Germinal center (tissue), 1 donor: ENCODE measurements around the gene LZTFL1.

ENCODE experiments used
- DNase-seq: peaks from one replicate; pipeline ENCODE4 v3.0.0; 2012; ENCODE audit warnings: mixed read lengths, low spot score

LZTFL1 gene

DNA sequence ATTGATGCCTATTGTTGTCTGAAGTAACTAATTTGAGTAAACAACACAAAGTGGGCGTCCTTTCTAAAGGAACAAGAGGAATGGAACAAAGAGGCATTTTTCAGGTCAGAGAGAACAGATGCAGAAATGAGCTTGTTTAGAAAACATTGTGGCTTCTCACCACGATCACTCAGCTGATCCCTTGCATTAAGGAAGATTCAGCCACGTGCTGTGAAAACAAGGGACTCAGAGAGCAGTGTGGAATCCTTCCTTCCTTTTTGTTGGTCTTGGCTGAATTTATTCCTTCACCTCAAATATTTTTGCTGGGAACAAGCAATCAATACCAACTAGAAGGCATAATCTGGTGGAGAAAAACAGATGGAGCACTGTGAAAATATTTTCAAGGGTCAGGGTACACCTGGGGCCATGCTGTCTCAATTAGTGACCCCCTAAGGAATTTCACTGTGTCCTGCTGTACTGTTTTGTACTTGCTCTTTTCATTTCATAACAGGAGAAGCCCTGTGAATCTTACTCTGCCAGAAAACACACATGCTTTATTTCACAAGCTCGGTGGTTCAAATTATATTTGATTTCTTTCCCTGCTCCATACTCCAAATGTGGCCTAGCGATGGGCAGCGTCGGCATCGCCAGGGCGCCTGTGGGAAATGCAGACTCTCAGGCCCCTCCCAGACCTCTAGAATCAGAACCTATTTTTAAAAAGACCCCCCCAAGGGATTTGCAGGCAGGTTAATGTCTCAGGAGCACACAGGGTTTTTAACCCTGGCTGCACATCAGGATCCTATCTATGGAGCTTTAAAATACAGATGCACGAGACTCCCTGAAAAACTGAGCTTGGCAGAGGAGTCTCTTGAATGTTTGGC, 34.0 kb downstream of the LZTFL1 start:
- DNase-seq: no peak

DNA sequence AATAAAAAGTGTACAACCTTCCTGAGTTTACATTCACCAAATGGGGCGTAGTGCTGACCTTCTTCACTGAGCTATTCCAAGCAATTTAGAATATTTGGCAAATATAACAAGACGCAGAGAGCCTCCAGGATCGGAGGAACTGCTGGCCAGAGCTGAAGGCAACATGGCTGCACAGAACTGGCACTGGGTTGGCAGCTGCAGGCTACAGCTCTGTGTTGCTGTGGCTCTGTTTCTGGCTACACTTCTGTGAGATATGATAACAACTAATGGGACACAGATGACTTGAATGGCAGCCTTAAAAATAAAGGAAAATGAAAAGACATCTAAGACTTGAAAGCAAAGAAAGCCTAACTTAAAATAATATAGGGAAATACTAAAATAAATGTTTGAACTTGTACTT, 34.8 kb downstream of the LZTFL1 start:
- no peak for DNase-seq

DNA sequence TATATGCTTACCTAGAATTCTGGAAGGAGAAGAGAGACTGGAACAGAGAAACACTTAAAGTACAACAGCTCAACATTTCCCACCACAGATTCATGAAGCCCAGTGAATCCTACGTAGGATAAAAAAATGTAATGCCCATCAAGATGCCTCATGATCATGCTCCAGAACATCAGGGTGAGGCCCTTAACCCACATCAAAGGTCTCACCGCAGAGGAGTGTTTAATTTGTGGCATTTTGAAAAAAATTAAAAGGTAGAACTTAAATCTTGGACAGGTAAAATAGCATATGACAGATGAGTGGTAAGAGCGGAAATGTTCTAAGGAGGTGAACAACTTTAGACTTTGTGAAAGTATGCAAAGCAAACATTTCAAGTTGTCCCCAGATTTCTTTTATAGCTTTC, 35.8 kb downstream of the LZTFL1 start:
- no peak for DNase-seq

DNA sequence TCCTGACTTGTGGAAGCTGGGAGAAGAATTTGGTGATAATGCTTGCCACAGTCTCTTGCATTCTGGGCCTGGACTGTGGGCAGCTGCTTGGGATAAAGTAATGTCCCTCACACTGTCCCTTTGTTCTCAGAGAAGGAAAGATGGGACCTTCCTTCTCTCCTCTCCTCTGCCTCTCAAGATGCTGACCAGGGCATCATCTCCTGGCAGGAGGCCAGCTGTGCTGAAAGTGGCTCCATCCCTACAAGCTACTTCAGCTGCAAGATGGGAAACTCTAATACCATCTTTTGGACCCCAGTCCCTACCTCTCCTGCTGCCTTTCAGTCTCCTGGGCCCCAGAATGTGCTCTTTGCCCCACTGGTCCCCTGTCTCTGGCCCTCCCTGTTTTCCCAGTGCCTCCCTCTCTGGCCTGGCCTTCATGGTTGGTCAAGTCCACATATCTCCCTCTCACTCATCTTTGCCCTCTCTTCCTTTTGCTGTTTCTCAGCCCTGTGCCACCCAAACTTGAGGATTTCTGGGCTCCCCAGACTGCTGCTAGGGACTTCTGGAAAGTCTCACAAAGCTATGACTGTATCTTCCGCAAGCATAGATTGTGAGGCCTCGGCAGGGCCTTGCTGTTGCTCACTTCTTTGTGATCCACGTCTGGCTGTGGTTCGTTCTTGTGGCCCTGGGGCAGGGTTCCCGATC, 38.5 kb downstream of the LZTFL1 start:
- DNase-seq: no peak

DNA sequence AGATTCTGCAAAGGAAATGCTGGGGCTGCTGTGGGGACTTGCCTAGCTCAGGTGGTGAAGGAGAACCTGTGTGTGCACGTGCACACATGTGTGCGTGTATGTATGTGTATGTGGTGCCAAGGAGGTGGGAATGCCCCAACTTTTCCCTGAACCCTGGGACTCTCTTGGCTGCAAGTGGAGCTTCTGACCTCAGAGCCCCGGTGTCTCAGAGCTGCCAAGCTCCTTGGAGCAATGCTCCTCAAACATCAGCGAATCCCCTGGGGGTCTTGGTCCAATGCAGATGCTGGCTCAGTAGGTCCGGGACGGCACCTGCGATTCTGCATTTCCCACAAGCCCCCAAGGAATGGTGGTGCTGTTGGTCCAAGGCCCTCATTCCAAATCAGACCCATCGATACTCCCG, 39.8 kb downstream of the LZTFL1 start:
- DNase-seq: no peak

DNA sequence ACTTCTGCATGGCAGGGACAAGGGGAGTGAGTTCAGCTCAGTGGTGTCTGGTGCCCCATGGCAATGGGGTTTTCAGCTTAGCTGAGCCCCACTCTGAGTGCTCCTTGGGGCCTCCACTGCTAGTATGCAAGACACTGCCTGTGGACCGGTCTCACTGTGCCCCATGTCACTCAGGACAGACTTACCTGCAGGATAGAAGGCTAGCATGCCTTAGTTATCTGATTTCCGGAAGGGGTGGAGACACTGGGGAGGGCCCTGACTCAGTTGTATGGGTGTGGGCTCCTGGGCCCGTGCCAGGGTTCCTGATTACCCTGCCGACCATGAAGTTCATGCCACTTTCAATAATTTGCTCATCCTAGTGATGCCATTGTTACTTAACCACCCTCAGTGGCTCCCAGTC, 41.3 kb downstream of the LZTFL1 start:
- DNase-seq: no peak

DNA sequence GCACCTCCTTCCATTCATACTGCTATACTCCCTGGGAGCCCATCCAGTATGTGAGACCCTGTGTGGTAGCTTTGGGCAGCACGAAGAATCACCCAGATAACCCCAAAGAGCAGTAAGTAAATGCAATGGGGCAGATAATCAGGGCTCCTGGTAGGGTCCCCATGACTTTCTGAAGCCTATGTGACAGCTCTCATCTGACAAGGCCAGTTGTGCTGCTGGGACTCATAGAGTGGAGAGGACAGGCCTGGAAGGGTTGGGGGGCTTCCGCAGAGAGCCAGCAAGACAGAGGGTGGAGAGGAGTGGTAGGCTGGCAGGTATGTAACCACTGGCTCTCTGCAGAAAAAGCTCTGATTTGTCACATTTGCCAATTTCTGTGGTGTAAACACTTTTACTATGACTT, 42.3 kb downstream of the LZTFL1 start:
- no peak for DNase-seq

DNA sequence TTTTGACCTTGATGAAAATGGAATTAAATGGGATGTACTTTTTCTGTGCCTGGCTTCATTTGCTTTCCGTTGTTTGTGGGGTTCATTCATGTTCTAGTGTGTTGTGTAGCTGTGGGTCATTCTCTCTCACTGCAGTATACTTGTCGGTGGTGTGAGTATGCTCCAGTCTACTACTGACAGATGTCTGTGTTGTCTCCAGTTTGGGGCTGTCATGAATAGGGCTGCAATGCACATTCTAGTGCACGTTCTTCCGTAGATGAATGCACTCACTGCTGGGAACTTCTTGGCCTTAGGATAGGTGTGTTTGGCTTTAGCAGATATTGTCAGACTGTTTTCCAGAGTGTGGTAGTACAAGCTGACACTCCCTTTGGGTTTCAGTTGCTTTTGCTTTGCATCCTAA, 43.9 kb downstream of the LZTFL1 start:
- DNase-seq: no peak

DNA sequence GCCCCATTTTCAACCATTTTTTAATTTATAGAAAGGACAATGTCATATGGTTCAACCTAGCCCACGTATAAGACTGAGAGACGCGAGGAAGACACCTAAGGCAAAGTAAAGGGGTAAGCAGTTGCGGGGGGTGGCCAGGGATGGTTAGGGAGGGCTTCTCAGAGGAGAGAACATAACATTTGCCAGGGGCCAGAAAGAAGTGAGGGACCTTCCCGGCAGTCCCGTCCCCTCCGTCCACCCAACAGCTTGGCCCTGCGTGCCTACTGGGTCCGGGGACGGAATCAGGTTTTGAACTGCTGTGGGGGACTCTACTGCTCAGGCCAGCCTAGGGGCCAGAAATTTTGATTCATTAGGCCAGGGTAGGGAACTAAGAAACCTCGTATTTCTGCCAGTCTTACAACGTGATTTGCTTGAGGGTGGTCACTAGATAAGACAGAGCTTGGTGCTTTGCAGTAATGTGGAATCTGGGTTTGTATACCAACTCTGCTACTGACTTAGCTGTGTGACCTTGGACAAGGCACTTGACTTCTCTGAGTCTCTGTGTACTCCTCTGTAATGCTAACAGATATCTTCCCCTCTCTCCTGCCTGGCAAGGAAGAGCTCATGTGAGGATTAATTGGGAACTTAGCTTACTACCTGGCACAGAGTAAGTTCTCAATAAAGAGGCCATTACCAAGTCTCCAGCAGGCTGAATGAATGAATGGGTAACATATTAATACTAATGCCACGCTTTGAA, 44.8 kb downstream of the LZTFL1 start:
- DNase-seq: no peak

DNA sequence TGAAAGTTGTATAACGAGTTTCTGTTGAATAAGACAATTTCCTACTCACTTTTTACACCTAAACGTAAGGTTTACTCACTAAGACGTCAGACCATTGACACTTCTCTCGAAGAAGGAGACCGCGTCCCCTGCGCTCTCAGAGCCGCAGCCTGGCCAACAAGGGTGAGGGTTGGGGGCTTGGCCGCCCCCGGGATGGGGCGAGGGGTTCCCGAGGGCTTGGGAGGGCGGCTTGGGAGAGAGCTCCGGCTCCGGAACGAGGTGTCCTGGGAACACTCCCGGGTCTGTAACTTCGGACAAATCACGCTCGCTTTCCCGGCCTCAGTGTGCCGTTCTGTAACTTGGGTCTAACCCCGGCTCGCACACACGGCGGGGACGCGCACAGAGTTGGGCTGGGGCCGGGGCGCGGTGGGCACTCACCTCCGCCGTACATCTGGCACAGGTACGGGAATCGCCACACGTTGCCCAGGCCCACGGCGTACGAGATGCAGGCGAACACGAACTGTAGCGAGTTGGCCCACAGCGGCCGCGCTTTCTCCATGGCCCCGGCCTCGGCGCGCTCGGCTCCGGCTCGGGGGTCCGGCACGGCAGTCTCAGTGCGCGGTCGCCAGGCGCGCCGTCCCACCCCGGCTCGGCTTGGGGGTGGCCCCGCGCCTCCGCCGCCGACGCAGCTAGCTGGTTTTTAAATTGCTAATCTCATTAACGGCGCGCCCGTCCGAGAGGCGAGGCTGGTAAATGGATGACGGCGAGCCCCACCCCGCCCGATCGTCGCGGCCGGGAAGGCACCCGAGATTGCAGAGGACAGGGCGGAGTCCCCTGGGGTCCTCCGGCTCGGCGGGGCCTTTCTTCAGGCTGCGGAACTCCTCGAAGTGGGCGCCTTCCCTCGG, 45.8 kb downstream of the LZTFL1 start, which contains the start of gene SLC6A20:
TSS of gene SLC6A20 (minus strand) at position 655 of the 884 bp plus-strand sequence. CDS start at position 538, 117 bp downstream.
- DNase-seq: no peak

DNA sequence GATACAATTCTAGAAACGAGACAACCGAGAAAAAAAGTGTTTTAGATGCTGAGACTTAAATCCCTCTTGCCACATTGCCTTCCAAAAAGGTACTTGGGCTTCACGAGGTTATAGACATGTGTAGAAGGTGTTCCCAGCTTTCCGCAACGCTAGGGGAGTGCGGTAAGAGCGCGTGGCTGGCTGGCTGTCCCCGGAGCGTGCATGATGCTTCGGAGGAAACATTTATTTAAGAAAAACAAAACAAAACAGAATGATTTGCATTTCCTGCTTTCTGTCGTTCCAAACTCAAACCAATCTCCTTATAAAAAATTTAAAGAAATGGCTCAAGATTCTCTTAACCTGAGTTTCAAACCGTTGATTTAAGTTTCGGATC, 46.4 kb downstream of the LZTFL1 start:
- DNase-seq: no peak

DNA sequence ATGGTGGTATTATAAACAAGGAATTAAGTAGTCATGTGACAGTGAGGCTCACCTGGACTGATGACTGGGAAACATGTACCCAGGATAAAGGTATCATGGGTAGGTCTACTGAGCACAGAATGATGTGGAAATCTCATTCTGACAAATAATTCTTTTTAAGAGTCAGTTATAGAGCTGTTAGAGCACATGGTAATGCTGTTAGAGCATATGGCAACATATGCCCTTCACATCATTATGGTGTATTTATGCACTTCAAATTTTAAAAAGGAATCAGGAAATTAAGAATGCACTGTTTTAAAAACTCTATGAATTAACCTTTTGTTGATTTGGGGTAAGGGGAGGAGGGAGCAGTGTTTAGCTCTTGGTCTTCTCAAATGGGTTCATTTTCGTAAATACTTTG, 47.3 kb downstream of the LZTFL1 start:
- no peak for DNase-seq

DNA sequence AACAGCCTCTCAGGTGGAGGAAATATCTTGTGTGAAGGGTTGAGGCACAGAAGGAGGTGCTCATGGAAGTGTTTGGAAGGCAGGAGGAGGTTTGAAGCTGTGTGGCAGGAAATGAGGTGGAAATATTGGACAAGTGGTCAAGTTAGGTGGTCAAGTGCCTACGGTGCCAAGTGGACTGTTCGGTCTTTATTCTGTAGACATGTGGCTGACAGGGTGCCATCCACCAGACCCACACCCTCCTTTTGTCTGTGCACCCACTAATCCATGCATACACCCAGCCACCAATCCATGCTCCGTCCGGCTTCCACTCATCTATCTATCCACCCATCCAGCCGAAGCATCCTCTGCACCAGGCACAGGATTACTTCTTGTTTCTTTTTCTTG, 47.8 kb downstream of the LZTFL1 start:
- no peak for DNase-seq

DNA sequence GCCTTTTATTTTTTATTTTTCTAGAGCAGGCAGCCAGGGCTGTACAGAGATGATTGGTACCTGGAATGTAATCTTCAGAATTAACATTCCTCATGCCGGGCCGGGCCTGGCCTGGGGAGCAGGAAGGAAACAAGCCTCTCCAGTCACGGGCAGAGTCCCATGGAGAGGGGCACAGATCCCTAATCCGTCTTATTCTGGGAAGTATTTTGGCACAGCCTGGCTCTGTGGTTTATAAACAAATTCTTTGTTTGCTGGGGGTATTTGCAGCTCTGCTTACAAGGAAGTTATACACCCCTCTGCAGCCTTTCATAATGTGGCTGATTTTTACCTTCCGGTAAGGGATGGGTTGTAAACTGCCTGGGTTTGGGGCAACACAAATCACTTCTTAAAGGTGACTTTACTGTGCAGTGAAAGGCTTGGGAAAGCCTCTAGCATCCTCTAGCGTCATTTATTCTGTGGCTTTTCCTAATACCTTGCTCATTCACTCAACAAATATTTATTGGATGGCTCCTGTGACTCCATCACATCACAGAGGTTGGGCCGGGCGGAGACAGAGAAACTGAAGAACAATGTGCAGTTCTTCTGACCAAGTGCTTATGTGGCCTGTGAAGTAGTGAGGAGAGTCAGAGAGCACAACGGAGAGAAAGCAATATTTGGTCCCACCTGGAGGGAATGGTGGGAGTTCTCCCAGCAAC, 48.3 kb downstream of the LZTFL1 start:
- no peak for DNase-seq

DNA sequence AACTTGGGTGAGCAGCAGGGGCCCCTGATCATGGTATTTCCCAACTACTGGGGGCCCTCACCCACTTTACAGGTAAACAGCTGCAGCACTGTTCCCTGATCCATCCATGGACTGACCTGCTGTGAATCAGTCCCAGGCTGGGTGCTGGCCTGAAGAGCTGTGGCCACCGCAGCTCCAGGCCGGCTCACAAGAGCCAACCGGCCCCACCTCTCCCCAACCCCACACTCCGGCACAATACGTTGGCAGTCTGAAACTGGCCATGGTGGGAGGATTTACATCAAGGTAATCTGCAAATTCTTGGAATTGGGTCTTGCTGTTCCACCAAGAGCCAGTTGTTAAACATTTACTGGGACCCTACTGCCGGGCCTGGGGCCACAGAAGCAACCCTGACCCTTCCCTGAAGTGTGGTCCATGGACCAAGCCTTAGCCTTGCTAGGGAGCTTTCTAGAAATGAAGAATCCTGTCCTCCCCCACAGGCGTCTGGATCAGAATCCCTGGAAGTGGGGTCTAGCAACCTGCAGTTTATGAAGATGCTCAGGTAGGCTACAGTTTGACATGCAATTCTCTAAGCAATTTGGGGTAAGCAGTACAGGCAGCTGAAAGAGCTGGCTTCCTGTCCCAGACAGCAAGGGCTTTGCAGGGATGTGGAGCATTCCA, 49.3 kb downstream of the LZTFL1 start:
- no peak for DNase-seq

DNA sequence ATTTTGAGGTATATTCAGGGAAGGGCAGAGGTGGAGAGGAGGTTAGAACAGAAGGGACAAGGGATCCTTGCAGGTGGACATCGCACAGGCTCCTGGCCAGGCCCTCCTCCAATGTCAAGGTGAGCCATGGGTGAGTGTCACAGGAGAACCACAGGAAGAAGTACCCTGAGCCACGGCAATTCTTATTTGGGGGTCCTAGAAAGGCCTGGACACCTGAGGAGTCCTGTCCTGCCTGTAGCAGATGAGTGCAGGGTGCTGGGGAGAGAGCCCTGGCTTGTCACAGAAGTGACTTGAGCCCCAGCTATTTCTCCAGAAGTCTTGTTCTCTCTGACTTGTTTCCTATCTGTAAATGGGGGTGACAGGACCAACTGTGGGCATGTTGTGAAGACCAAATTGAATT, 49.9 kb downstream of the LZTFL1 start:
- DNase-seq: no peak

DNA sequence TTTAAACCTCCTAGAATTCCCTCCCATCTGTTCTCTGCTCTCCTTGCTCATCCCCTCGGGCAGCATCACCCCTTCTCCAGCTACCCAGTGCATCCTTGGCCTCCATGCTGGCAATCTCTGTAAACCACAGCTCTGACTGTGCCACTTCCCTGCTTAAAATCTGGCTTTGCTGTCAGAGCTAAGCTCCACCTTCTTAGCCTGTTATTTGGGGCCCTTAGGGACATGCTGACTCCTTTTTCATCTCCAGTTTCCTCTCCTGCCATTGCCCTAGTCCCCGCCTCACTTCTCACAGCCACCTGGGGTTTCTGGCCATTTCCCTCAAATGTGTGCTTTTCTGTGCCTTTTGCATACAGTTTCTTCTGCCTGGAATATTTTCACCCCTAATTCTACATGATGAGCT, 51.3 kb downstream of the LZTFL1 start:
- DNase-seq: no peak

DNA sequence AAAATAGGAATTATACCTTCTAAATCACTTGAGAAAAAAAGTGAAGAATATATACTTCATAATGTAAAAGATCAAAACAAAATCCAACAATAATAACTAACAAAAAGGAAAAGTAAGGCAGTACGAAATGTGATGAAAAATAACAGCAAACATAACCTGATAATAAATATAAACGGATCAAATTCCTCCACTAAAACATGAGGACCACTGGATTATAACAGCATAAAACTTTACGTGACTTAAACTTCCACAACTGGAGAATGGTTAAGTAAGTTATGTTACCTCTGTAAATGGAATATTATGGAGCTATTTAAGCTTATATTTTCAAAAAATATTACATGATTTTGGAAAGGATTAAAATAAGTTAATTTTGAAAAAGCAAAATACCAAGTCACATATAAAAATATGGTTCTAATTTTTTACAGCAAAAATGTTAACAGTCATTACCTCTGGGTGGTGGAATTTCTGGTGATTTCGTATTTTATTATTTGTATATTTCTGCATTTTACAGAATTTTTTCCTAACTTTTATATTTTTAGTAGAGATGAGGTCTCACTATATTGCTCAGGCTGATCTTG, 52.6 kb downstream of the LZTFL1 start:
- DNase-seq: no peak

DNA sequence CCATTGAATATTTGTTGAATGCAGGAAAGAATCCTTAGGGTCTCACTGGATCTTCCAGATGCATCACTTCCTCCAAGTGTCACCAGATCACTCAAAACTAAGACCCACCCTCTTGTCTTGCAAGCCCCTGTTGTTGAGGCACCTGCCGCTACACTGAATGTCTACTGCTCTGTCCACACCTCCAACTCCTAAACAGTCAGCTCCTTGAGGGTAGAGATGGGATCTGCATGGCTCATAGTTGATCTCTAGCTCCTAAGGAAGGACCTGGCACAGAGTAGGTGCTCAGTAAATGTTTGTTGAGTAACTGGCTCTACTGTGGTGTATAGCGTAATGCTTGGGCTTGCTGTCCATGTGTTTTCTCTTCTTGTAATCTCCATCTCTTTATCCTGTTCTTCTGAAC, 54.4 kb downstream of the LZTFL1 start:
- DNase-seq: no peak

DNA sequence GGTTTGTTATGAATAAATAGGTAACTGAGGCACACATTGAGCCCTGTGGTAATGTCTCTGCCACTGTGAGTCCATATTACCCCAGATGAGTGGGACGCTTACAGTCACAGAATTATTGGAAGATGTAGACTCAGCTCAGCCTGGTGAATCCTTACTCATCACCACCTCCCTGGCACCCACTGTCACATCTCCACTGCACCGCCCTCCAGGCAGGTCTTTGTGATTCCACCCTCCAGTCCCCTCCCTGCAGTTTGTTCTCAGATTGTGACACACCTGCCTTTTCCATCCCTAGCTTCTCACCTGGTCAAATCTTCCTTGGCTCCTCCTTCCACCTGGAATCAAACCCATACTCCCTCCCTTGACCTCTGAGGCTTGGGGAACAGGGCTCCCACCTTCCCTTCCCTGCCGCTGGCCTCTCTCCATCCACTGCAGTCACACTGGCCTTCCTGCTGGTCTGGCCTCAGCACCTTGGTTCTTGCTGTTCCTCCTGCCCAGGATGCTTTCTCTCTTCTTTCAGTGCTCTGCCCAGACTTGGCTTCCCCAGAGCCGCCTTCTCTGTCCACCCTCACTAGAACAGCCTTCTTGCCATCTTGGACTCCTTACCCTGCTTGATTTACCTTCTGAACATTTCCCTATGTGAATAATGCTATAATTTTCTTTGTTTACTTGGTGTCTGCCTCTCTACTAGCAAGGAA, 55.0 kb downstream of the LZTFL1 start:
- DNase-seq: no peak
